Spleen (tissue), 11 donors: ENCODE data around the gene PTPRG. TPM values are rescaled to one million over a fixed set of nuclear protein-coding genes. Genes with fewer than 3 reads are reported as not detected.

ENCODE experiments used
- DNase-seq: peaks from one replicate; pipeline ENCODE4 v3.0.0-alpha.2; 2020
- H3K27ac ChIP-seq, 8 donors: fragments of 200-600 bp; sonication (generic) in 7 of 8; 1 replicate in 4 of 8; 2 replicates in 4 of 8; pipeline versions ENCODE4 v1.5.0 to v1.8.0; 2016 to 2021; ENCODE audit warnings: inconsistent platforms in 4 of 8, mild to moderate bottlenecking in 4 of 8, moderate library complexity in 1 of 8
- H3K27me3 ChIP-seq, 7 donors: fragments of 200-600 bp; sonication (generic) in 6 of 7; replicated peaks in 1 of 7; 1 replicate in 4 of 7; 2 replicates in 3 of 7; pipeline versions ENCODE4 v1.5.0 to v1.8.0; 2016 to 2021; ENCODE audit warnings: inconsistent platforms in 3 of 7, mild to moderate bottlenecking in 1 of 7
- H3K36me3 ChIP-seq, 6 donors: fragments of 200-600 bp; sonication (generic) in 5 of 6; 1 replicate in 4 of 6; 2 replicates in 2 of 6; pipeline versions ENCODE4 v1.5.0 to v1.8.0; 2016 to 2021; ENCODE audit warnings: inconsistent platforms in 2 of 6
- H3K4me1 ChIP-seq, 6 donors: fragments of 200-600 bp; sonication (generic) in 5 of 6; 1 replicate in 3 of 6; 2 replicates in 3 of 6; pipeline versions ENCODE4 v1.5.0 to v1.8.0; 2016 to 2021; ENCODE audit warnings: inconsistent platforms in 3 of 6
- H3K4me3 ChIP-seq, 8 donors: fragments of 200-600 bp; sonication (generic) in 7 of 8; 1 replicate in 4 of 8; 2 replicates in 4 of 8; pipeline versions ENCODE4 v1.5.0 to v1.8.0; 2016 to 2021; ENCODE audit warnings: inconsistent platforms in 4 of 8, mild to moderate bottlenecking in 4 of 8, moderate library complexity in 2 of 8
- H3K9me3 ChIP-seq, 8 donors: fragments of 200-600 bp; sonication (generic) in 7 of 8; 1 replicate in 4 of 8; 2 replicates in 4 of 8; pipeline versions ENCODE4 v1.5.0 to v1.8.0; 2016 to 2021; ENCODE audit warnings: inconsistent platforms in 4 of 8
- CTCF ChIP-seq, 11 experiments: fragments of 200-600 bp in 7 of 11; fragments of 450-650 bp in 4 of 11; sonication (generic) in 4 of 11; IDR thresholded peaks in 8 of 11; conservative IDR thresholded peaks in 3 of 11; 1 replicate in 7 of 11; 2 replicates in 4 of 11; pipeline versions ENCODE4 v1.4.0 to v1.8.0; 2016 to 2021; ENCODE audit warnings: antibody characterized with exemption in 11 of 11, inconsistent platforms in 4 of 11, mild to moderate bottlenecking in 1 of 11
- POLR2A ChIP-seq, 3 donors: fragments of 450-650 bp; IDR thresholded peaks; one replicate each; pipeline ENCODE4 v1.5.1; 2017; ENCODE audit warnings: antibody characterized with exemption in 3 of 3, mild to moderate bottlenecking in 1 of 3
- POLR2AphosphoS5 ChIP-seq, 3 donors: sonication (generic); formaldehyde crosslinking; IDR thresholded peaks; one replicate each; pipeline ENCODE4 v1.5.1; 2017; ENCODE audit warnings: antibody characterized with exemption in 3 of 3
- WGBS, 5 donors: extraction: QIAGEN DNeasy Blood & Tissue Kit in 3 of 5; methylation state at CpG; one replicate each; pipeline versions ENCODE4 v1.1.5 to v1.1.7; 2013 to 2018; 5-methylcytosine and 5-hydroxymethylcytosine counted together
- intact Hi-C: fragments of 100-400 bp; cut with DNase I; formaldehyde crosslinking; loops from one replicate; pipeline ENCODE4 v1.15.0; 2023; ENCODE audit warnings: low total_unique reads
- polyA plus RNA-seq, 3 donors: library from polyadenylated mRNA; stranded (reverse); fragments of 200-250 nt; gene quantifications; one replicate each; pipeline ENCODE4 v1.2.1, GENCODE V29; 2013
- total RNA-seq, 7 donors: library from RNA; depleted of rRNA in 3 of 7; stranded (reverse); fragments of >200 nt in 3 of 7; fragmentation: NEBNext Ultra II Directional in 4 of 7; extraction: Animal tissue kit (Norgen Biotek cat#: 25700) in 4 of 7; gene quantifications; one replicate each; pipeline versions ENCODE4 v1.1.0 to v1.2.1, GENCODE V29; 2016 to 2021
- donor health status: healthy with polysubstance abuse.
- donor health status: DM: no; HTN: no; CAD: no; lungs with moderate emphysema.
- donor health status: DM: no; HTN: no; CAD: no.
- donor health status: Bipolar disorder and iron deficiency.
- donor health status: healthy.
- donor health status: DM: no; HTN: no; CAD: no.
- donor health status: DM: yes; HTN: yes; CAD: no.

Gene PTPRG
- total and polyA plus RNA-seq, 10 donors, result 0.89 to 77.0 (median 34.5) TPM

DNA sequence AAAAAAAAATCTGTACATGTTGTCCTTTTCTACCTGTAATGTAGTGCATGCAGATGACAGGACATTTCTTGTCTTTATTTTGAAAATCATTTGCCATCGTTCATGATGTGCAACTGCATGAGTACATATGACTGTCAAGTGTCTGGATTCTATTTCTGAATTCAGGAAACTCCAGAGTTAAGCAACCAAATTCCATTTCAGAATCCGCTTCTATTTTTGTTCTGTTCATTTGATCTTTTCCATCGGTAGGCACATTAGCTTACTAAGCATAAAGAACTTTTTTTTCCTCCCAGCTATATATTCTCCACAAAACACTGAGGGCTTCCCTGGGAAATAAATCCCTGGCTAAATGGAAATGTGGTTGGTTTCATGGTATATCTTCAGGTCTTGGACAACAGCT is 365.6 kb downstream of the PTPRG start:
- H3K4me1 ChIP-seq, result peaks cover 0 to 24% (median 6%) of the 10 kb centered on the region in 6 donors
- intact Hi-C loops, result no loop called here
- no peaks in the 10 kb centered on the region for H3K27me3 ChIP-seq
- 62 to 75% (median 68%) methylated on average over 3 of the region's 3 CpGs for WGBS, 5 donors
- DNase-seq, result no peak
- no peaks in the 10 kb centered on the region for H3K9me3 ChIP-seq
- H3K36me3 ChIP-seq, result no peaks in the 10 kb centered on the region
- H3K27ac ChIP-seq, result no peak overlapping the region
- H3K4me3 ChIP-seq, result no peak overlapping the region
- TF ChIP-seq CTCF (IDR thresholded peaks at IDR 0.05 in 8 of 11, conservative IDR thresholded peaks at IDR 0.05 in 3 of 11), result no peak
- no peak for TF ChIP-seq POLR2AphosphoS5 (IDR thresholded peaks at IDR 0.05)
- no peak for TF ChIP-seq POLR2A (IDR thresholded peaks at IDR 0.05)

- Histone ChIP-seq H3K4me3 (no peak overlapping the region), H3K9me3 (no peaks in the 10 kb centered on the region), H3K36me3 (no peaks in the 10 kb centered on the region), H3K27ac (peak overlapping the region in 1 of 8 donors; percentile 13), H3K4me1 (peaks cover 0 to 24% (median 6%) of the 10 kb centered on the region in 6 donors), H3K27me3 (no peaks in the 10 kb centered on the region)
- intact Hi-C loops, result no loop called here
- 49 to 69% (median 67%) methylated on average over 3 of the region's 3 CpGs for WGBS, 5 donors
- TF ChIP-seq CTCF (IDR thresholded peaks at IDR 0.05 in 8 of 11, conservative IDR thresholded peaks at IDR 0.05 in 3 of 11), result no peak
- TF ChIP-seq POLR2A (IDR thresholded peaks at IDR 0.05), result no peak
- TF ChIP-seq POLR2AphosphoS5 (IDR thresholded peaks at IDR 0.05), result no peak
- no peak for DNase-seq
These were observed 366.0 kb downstream of the PTPRG start for GRCh38 chr3:61927332-61927731.

- intact Hi-C loops, result no loop called here
- no peak overlapping the region for H3K4me3 ChIP-seq
- H3K9me3 ChIP-seq, result no peaks in the 10 kb centered on the region
- H3K4me1 ChIP-seq, result peaks cover 0 to 24% (median 6%) of the 10 kb centered on the region in 6 donors
- H3K27me3 ChIP-seq, result no peaks in the 10 kb centered on the region
- no peak for DNase-seq
- TF ChIP-seq POLR2AphosphoS5 (IDR thresholded peaks at IDR 0.05) (no peak), POLR2A (IDR thresholded peaks at IDR 0.05) (no peak), CTCF (IDR thresholded peaks at IDR 0.05 in 8 of 11, conservative IDR thresholded peaks at IDR 0.05 in 3 of 11) (no peak)
- H3K36me3 ChIP-seq, result no peaks in the 10 kb centered on the region
- H3K27ac ChIP-seq, result no peak overlapping the region
- WGBS, 5 donors, result 72 to 92% (median 91%) methylated on average over 3 of the region's 3 CpGs
These were observed 366.7 kb downstream of the PTPRG start for GRCh38 chr3:61928039-61928438.

DNA sequence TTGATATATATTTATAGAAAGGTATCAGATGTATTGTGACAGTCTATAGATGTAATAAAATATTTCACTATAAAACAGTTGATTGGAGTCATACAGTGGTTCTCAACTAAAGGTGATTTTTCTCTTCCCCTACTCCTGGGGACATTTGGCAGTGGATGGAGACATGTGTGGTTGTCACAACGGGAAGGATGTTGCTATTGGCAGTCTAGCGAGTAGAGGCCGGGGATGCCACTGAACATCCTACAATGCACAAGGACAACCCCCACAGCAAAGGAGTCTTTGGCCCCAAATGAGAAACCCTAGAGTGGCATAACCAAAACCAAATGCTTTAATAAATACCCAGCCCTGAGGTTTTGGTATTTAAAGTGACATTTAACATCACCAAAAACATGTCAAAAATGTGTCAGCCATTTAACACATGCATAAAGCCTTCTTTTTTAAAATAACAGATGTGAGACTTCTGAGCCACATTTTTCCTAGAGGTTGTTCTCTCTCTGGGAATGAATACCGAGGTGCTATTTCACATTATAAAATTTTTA is 367.5 kb downstream of the PTPRG start:
- intact Hi-C loops, result no loop called here
- no peak overlapping the region for H3K27ac ChIP-seq

More for the DNA sequence above, 367.5 kb downstream of the PTPRG start:
- peaks cover 0 to 23% (median 6%) of the 10 kb centered on the region in 6 donors for H3K4me1 ChIP-seq
- H3K4me3 ChIP-seq, result no peak overlapping the region
- DNase-seq, result no peak
- TF ChIP-seq CTCF (IDR thresholded peaks at IDR 0.05 in 8 of 11, conservative IDR thresholded peaks at IDR 0.05 in 3 of 11) (no peak), POLR2A (IDR thresholded peaks at IDR 0.05) (no peak), POLR2AphosphoS5 (IDR thresholded peaks at IDR 0.05) (no peak)
- WGBS, 5 donors, result 83 to 90% (median 88%) methylated on average over 4 of the region's 4 CpGs
- H3K36me3 ChIP-seq, result no peaks in the 10 kb centered on the region
- no peaks in the 10 kb centered on the region for H3K9me3 ChIP-seq
- H3K27me3 ChIP-seq, result no peaks in the 10 kb centered on the region
